Adrenal gland (tissue), 5 donors: ENCODE data around the gene LLGL1.

Source experiments
- POLR2A ChIP-seq, 2 donors: fragments of 450-650 bp; IDR thresholded peaks; one replicate each; pipeline ENCODE4 v1.6.1; 2017; ENCODE audit warnings: antibody characterized with exemption in 2 of 2, mild to moderate bottlenecking in 2 of 2, moderate library complexity in 1 of 2
- TF ChIP-seq, protein P1 (sequence below), 6 experiments: fragments of 450-650 bp in 4 of 6; fragments of 200-600 bp in 2 of 6; sonication (generic) in 1 of 6; IDR thresholded peaks; 1 replicate in 5 of 6; 2 replicates in 1 of 6; pipeline versions ENCODE4 v1.5.1 to v1.8.0; 2016 to 2021; ENCODE audit warnings: antibody characterized with exemption in 6 of 6, mild to moderate bottlenecking in 2 of 6, moderate library complexity in 1 of 6
- donor health status: DM: no; HTN: no; CAD: no.

DNA sequence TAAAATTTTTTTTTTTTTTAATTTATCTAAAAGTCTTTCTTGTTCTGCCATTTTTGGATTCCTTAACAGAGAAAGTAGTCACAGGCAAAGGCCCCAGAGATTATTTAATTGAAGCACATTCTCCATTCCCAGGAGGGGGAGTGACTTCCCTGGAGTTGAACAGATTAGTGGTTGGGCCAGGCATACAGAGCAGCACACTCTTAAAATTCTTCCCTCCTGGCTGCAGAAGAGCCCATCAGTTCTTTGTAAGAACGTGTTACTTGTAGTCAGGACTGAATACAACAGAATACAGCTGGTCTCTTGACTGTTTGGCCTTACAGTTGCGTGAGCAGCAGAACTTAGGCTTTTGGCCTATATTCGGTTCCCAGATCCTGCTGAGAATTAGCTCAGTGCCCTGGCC is 40.0 kb upstream of the LLGL1 start:
- TF ChIP-seq, protein P1, sequence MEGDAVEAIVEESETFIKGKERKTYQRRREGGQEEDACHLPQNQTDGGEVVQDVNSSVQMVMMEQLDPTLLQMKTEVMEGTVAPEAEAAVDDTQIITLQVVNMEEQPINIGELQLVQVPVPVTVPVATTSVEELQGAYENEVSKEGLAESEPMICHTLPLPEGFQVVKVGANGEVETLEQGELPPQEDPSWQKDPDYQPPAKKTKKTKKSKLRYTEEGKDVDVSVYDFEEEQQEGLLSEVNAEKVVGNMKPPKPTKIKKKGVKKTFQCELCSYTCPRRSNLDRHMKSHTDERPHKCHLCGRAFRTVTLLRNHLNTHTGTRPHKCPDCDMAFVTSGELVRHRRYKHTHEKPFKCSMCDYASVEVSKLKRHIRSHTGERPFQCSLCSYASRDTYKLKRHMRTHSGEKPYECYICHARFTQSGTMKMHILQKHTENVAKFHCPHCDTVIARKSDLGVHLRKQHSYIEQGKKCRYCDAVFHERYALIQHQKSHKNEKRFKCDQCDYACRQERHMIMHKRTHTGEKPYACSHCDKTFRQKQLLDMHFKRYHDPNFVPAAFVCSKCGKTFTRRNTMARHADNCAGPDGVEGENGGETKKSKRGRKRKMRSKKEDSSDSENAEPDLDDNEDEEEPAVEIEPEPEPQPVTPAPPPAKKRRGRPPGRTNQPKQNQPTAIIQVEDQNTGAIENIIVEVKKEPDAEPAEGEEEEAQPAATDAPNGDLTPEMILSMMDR (IDR thresholded peaks at IDR 0.05), result no peak
- TF ChIP-seq POLR2A (IDR thresholded peaks at IDR 0.05), result no peak
